SU-DHL-6 (cell line): ENCODE results near the gene CLIC1.
A peak's percentile ranks its signal among the peaks of the same experiment; 100 is the strongest.

ENCODE experiments used
- H2AFZ ChIP-seq: fragments of 200-600 bp; sonication (generic); 2 replicates; pipeline ENCODE4 v1.6.1; 2014; ENCODE audit warnings: low read depth, mild to moderate bottlenecking, moderate library complexity, mixed read lengths, antibody characterized with exemption, low read length; ENCODE audit not compliant: severe bottlenecking
- H3F3A ChIP-seq: fragments of 200-600 bp; shearing (Covaris generic); 2 replicates; pipeline ENCODE4 v1.6.0; 2016; ENCODE audit warnings: antibody characterized with exemption, mild to moderate bottlenecking; ENCODE audit not compliant: insufficient read depth
- H3K27ac ChIP-seq: fragments of 200-600 bp; sonication (generic); 2 replicates; pipeline ENCODE4 v1.5.1; 2016; ENCODE audit warnings: low read depth, mild to moderate bottlenecking, low read length, moderate library complexity, mixed read lengths
- H3K27me3 ChIP-seq: fragments of 200-600 bp; sonication (generic), shearing (Covaris generic); 2 replicates; pipeline ENCODE4 v1.6.0; 2014; ENCODE audit warnings: mild to moderate bottlenecking, low read length
- H3K36me3 ChIP-seq: fragments of 200-600 bp; sonication (generic); 2 replicates; pipeline ENCODE4 v1.6.1; 2014; ENCODE audit warnings: mild to moderate bottlenecking, low read length, mixed read lengths
- H3K4me2 ChIP-seq: fragments of 300-600, 200-600 bp; shearing (Covaris generic), sonication (generic); 2 replicates; pipeline ENCODE4 v1.6.0; 2014; ENCODE audit warnings: low read length, low read depth, mild to moderate bottlenecking; ENCODE audit not compliant: poor library complexity, severe bottlenecking
- H3K4me3 ChIP-seq: fragments of 200-600 bp; sonication (generic); 2 replicates; pipeline ENCODE4 v1.5.1; 2014; ENCODE audit warnings: antibody characterized with exemption, low read length, mild to moderate bottlenecking, mixed read lengths; ENCODE audit not compliant: insufficient read depth, poor library complexity, severe bottlenecking
- H3K79me2 ChIP-seq: fragments of 200-600 bp; sonication (generic); 2 replicates; pipeline ENCODE4 v1.6.1; 2014; ENCODE audit warnings: mild to moderate bottlenecking, low read length, moderate library complexity; ENCODE audit not compliant: insufficient read depth
- H3K9ac ChIP-seq: fragments of 200-600 bp; sonication (generic); 2 replicates; pipeline ENCODE4 v1.7.0; 2014; ENCODE audit warnings: mild to moderate bottlenecking, low read length
- H3K9me2 ChIP-seq: fragments of 200-600 bp; sonication (generic); replicated peaks from 2 replicates; pipeline ENCODE4 v1.6.1; 2014; ENCODE audit warnings: low read length; ENCODE audit not compliant: insufficient read depth
- H3K9me3 ChIP-seq: fragments of 200-600 bp; sonication (generic); 2 replicates; pipeline ENCODE4 v1.6.1; 2014; ENCODE audit warnings: low read length, mixed read lengths; ENCODE audit not compliant: insufficient read depth
- H4K20me1 ChIP-seq: fragments of 200-600 bp; sonication (generic); 2 replicates; pipeline ENCODE4 v1.6.1; 2014; ENCODE audit warnings: low read depth, mild to moderate bottlenecking, antibody characterized with exemption, low read length, moderate library complexity, mixed read lengths
- CTCF ChIP-seq: fragments of 200-600 bp; sonication (generic); IDR thresholded peaks from one replicate; pipeline ENCODE4 v1.5.1; 2017; ENCODE audit warnings: antibody characterized with exemption, mild to moderate bottlenecking, low read length, moderate library complexity; ENCODE audit not compliant: insufficient read depth, poor library complexity, severe bottlenecking
- EZH2phosphoT487 ChIP-seq: fragments of 200-600 bp; sonication (generic), shearing (Covaris generic); conservative IDR thresholded peaks from 2 replicates; pipeline ENCODE4 v1.6.1; 2018; ENCODE audit warnings: mild to moderate bottlenecking, antibody characterized with exemption, low read length, moderate library complexity, mixed read lengths

The CLIC1 gene

GRCh38 chr6:31770860-31771259 lies 34.5 kb upstream of the CLIC1 start:
- Histone ChIP-seq H3K4me2 (no peak overlapping the region), H3K9me3 (no peaks in the 10 kb centered on the region), H3K36me3 (no peaks in the 10 kb centered on the region), H3K4me3 (no peak overlapping the region), H3K79me2 (no peaks in the 10 kb centered on the region), H4K20me1 (no peaks in the 10 kb centered on the region), H2AFZ (no peak overlapping the region), H3K27me3 (no peaks in the 10 kb centered on the region), H3F3A (no peaks in the 10 kb centered on the region; the same call in 1 of the 2 replicates), H3K9me2 (no peaks in the 10 kb centered on the region), H3K9ac (no peak overlapping the region), H3K27ac (no peak overlapping the region)
- no peak for TF ChIP-seq EZH2phosphoT487
- TF ChIP-seq CTCF: no peak

DNA sequence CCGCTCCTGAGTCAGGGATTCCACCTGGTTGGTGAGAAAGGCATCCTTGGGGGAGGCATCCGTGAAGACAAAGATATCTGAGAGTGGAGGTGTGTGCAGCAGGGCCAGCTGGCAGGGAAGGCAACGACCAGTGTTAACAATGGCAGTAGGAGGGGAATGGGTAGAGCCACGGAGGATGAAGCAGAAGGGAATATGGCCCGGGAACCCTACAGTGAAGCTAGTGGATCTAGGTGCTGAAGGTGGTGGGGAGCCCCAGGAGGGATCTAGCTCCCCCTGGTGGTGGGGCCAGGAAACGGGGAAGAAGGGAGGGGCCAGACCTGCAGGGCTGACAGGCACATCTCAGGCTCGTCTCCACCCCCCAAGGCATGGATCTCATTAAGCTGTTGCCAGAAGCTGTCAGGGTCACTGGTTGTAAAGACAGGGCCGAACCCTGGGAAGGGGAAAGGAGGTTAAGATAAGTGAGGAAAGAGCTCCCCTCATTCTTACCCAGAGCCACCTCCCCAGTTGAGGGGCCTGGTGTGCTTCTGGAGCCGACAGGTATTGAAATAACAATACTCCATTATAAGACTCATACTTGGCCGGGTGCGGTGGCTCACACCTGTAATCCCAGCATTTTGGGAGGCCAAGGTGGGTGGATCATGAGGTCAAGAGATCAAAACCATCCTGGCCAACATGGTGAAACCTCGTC lies 33.5 kb upstream of the CLIC1 start:
- TF ChIP-seq CTCF (peak; percentile 98), EZH2phosphoT487 (no peak)
- Histone ChIP-seq H3K4me3 (no peak overlapping the region), H3K9me2 (no peaks in the 10 kb centered on the region), H3K4me2 (no peak overlapping the region), H3K27ac (no peak overlapping the region), H3K27me3 (no peaks in the 10 kb centered on the region), H3K36me3 (no peaks in the 10 kb centered on the region), H4K20me1 (no peaks in the 10 kb centered on the region), H2AFZ (no peak overlapping the region), H3K9me3 (no peaks in the 10 kb centered on the region), H3F3A (no peaks in the 10 kb centered on the region; the same call in 1 of the 2 replicates), H3K9ac (no peak overlapping the region), H3K79me2 (no peaks in the 10 kb centered on the region)

DNA sequence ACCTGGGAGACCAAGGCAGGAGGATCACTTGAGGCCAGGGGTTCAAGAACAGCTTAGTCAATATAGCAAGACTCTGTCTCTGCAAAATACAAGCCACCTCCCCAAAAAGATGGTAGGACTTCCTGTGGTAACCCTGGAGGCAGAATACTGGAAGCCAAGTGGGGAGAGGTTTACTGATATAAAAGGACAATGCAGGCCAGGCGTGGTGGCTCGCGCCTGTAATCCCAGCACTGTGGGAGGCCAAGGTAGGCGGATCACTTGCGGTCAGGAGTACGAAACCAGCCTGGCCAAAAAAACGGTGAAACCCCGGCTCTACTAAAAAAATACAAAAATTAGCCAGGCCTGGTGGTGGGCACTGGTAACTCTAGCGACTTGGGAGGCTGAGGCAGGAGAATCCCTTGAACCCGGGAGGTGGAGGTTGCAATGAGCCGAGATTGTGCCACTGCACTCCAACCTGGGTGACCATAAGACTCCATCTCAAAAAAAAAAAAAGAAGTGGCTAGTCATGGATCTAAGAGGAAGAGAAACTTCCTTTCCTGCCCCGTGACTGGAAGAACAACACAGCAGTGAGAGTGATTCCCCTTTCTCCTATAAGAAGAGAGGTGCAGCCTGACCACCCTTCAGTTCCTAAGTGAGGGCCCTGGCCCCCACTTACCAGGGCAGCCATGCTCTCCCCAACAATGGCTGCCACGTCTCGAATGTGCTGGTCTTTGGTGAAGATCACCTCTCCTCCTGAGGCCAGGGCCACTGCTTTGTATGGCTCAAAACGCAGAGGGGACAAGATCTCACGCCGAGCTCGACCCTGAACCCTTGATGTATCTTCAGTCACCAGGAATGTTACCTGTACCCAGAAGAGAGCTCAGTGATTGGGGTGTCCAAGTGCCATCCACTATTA lies 32.3 kb upstream of the CLIC1 start:
- Histone ChIP-seq H2AFZ (no peak overlapping the region), H3K27ac (no peak overlapping the region), H3F3A (peaks cover 8% of the 10 kb centered on the region), H3K27me3 (no peaks in the 10 kb centered on the region), H3K9me2 (no peaks in the 10 kb centered on the region), H3K9ac (no peak overlapping the region), H3K4me3 (no peak overlapping the region), H3K9me3 (no peaks in the 10 kb centered on the region), H3K36me3 (no peaks in the 10 kb centered on the region), H3K79me2 (no peaks in the 10 kb centered on the region), H4K20me1 (no peaks in the 10 kb centered on the region), H3K4me2 (no peak overlapping the region)
- TF ChIP-seq CTCF (no peak), EZH2phosphoT487 (no peak)
